DOHH2 (cell line): ENCODE data around the gene SKAP2.

ENCODE experiments used
- H3F3A ChIP-seq: fragments of 200-600 bp; sonication (generic), shearing (Covaris generic); 2 replicates; pipeline ENCODE4 v1.6.0; 2016; ENCODE audit warnings: antibody characterized with exemption, mild to moderate bottlenecking; ENCODE audit not compliant: control insufficient read depth, insufficient read depth
- H3K27ac ChIP-seq: fragments of 200-600 bp; sonication (generic); 2 replicates; pipeline ENCODE4 v1.5.1; 2014; ENCODE audit warnings: low read depth, mild to moderate bottlenecking, low read length, moderate library complexity
- H3K27me3 ChIP-seq: fragments of 200-600 bp; sonication (generic); 2 replicates; pipeline ENCODE4 v1.6.1; 2014; ENCODE audit warnings: mild to moderate bottlenecking, low read length, mixed read lengths; ENCODE audit not compliant: control insufficient read depth
- H3K36me3 ChIP-seq: fragments of 200-600 bp; sonication (generic); 2 replicates; pipeline ENCODE4 v1.6.1; 2014; ENCODE audit warnings: mild to moderate bottlenecking, low read length, moderate library complexity, mixed read lengths; ENCODE audit not compliant: control insufficient read depth
- H3K4me1 ChIP-seq: fragments of 200-600 bp; sonication (generic); 2 replicates; pipeline ENCODE4 v1.6.1; 2014; ENCODE audit warnings: mild to moderate bottlenecking, low read length, mixed read lengths; ENCODE audit not compliant: control insufficient read depth
- H3K4me2 ChIP-seq: fragments of 200-600 bp; sonication (generic); 2 replicates; pipeline ENCODE4 v1.6.0; 2014; ENCODE audit warnings: mild to moderate bottlenecking, low read length, moderate library complexity
- H3K4me3 ChIP-seq: fragments of 200-600 bp; sonication (generic); 2 replicates; pipeline ENCODE4 v1.5.1; 2014; ENCODE audit warnings: mild to moderate bottlenecking, low read length, mixed read lengths
- H3K79me2 ChIP-seq: fragments of 200-600 bp; sonication (generic); 2 replicates; pipeline ENCODE4 v1.6.1; 2014; ENCODE audit warnings: mild to moderate bottlenecking, low read length, mixed read lengths; ENCODE audit not compliant: control insufficient read depth
- H3K9me2 ChIP-seq: fragments of 200-600 bp; sonication (generic); replicated peaks from 2 replicates; pipeline ENCODE4 v1.6.1; 2014; ENCODE audit warnings: mild to moderate bottlenecking, low read length, mixed read lengths; ENCODE audit not compliant: control insufficient read depth
- H3K9me3 ChIP-seq: fragments of 200-600 bp; sonication (generic); 2 replicates; pipeline ENCODE4 v1.6.1; 2014; ENCODE audit warnings: antibody characterized with exemption, low read length, mixed read lengths; ENCODE audit not compliant: control insufficient read depth, insufficient read depth
- H4K20me1 ChIP-seq: fragments of 200-600 bp; sonication (generic); 2 replicates; pipeline ENCODE4 v1.6.0; 2014; ENCODE audit warnings: low read depth, mild to moderate bottlenecking, antibody characterized with exemption, low read length, moderate library complexity; ENCODE audit not compliant: control insufficient read depth, insufficient read depth
- CTCF ChIP-seq: fragments of 200-600 bp; sonication (generic); IDR thresholded peaks from one replicate; pipeline ENCODE4 v1.5.1; 2014; ENCODE audit warnings: antibody characterized with exemption, mild to moderate bottlenecking, low read depth, low read length; ENCODE audit not compliant: poor library complexity, severe bottlenecking
- EZH2phosphoT487 ChIP-seq: fragments of 200-600 bp; sonication (generic); IDR thresholded peaks from 2 replicates; pipeline ENCODE4 v1.6.1; 2017; ENCODE audit warnings: borderline replicate concordance, mild to moderate bottlenecking, antibody characterized with exemption, low read length, moderate library complexity, mixed read lengths

Gene SKAP2

GRCh38 chr7:26705567-26705966, 158.8 kb downstream of the SKAP2 start:
- no peaks in the 10 kb centered on the region for H4K20me1 ChIP-seq
- H3K4me1 ChIP-seq, result no peaks in the 10 kb centered on the region
- no peak overlapping the region for H3K27ac ChIP-seq
- no peaks in the 10 kb centered on the region for H3K79me2 ChIP-seq
- H3K9me3 ChIP-seq, result no peaks in the 10 kb centered on the region
- no peaks in the 10 kb centered on the region for H3K9me2 ChIP-seq
- H3K36me3 ChIP-seq, result no peaks in the 10 kb centered on the region
- H3K4me2 ChIP-seq, result no peak overlapping the region
- H3F3A ChIP-seq, result no peaks in the 10 kb centered on the region
- no peaks in the 10 kb centered on the region for H3K27me3 ChIP-seq
- TF ChIP-seq CTCF (no peak), EZH2phosphoT487 (no peak)
- H3K4me3 ChIP-seq, result no peak overlapping the region

GRCh38 chr7:26704786-26705185, 159.6 kb downstream of the SKAP2 start:
- Histone ChIP-seq H3K4me1 (no peaks in the 10 kb centered on the region), H3K79me2 (no peaks in the 10 kb centered on the region), H3F3A (no peaks in the 10 kb centered on the region), H3K27ac (no peak overlapping the region), H3K9me2 (no peaks in the 10 kb centered on the region), H3K27me3 (no peaks in the 10 kb centered on the region), H3K4me3 (no peak overlapping the region), H3K4me2 (no peak overlapping the region), H4K20me1 (no peaks in the 10 kb centered on the region), H3K9me3 (no peaks in the 10 kb centered on the region), H3K36me3 (no peaks in the 10 kb centered on the region)
- TF ChIP-seq CTCF (no peak), EZH2phosphoT487 (no peak)

- Histone ChIP-seq H3K4me2 (no peak overlapping the region), H3K79me2 (no peaks in the 10 kb centered on the region), H3K9me2 (no peaks in the 10 kb centered on the region), H3K36me3 (no peaks in the 10 kb centered on the region), H3K4me3 (no peak overlapping the region), H4K20me1 (no peaks in the 10 kb centered on the region), H3K27ac (no peak overlapping the region), H3K4me1 (no peaks in the 10 kb centered on the region), H3F3A (no peaks in the 10 kb centered on the region), H3K27me3 (no peaks in the 10 kb centered on the region), H3K9me3 (no peaks in the 10 kb centered on the region)
- TF ChIP-seq EZH2phosphoT487 (no peak), CTCF (no peak)
Observed at GRCh38 chr7:26704036-26704435, 160.4 kb downstream of the SKAP2 start.

- Histone ChIP-seq H3K79me2 (no peaks in the 10 kb centered on the region), H3K36me3 (no peaks in the 10 kb centered on the region), H3K9me3 (no peaks in the 10 kb centered on the region), H3K9me2 (no peaks in the 10 kb centered on the region), H3K27me3 (no peaks in the 10 kb centered on the region), H4K20me1 (no peaks in the 10 kb centered on the region), H3K27ac (no peak overlapping the region), H3K4me2 (no peak overlapping the region), H3K4me1 (no peaks in the 10 kb centered on the region), H3K4me3 (no peak overlapping the region), H3F3A (no peaks in the 10 kb centered on the region)
- TF ChIP-seq CTCF (no peak), EZH2phosphoT487 (no peak)
Observed at GRCh38 chr7:26700893-26701292, 163.5 kb downstream of the SKAP2 start.
